GM12878 (cell line): ENCODE measurements around the gene LBX1. TPM values are rescaled to one million over a fixed set of nuclear protein-coding genes. Genes with fewer than 3 reads are reported as not detected.

ENCODE experiments used
- ATAC-seq: fragments of 200-7000 bp; cut with Tn5 transposase; 3 replicates; pipeline ENCODE4 v1.9.1; 2020; ENCODE audit warnings: mild to moderate bottlenecking, moderate library complexity
- BruUV-seq: library from RNA; stranded (reverse); fragments of 400-500 nt; replicated peaks from 2 replicates; lab custom pipeline; 2021; lab: Mats Ljungman, UMichigan
- CTCF ChIA-PET: fragments of 300-600 bp; sonication (Branson Sonifier 250); formaldehyde crosslinking; extraction: SDS; loops from one replicate; lab custom pipeline; 2021; ENCODE audit warnings: inconsistent platforms; lab: Yijun Ruan, JAX
- POLR2A ChIA-PET: fragments of 350-600 bp; formaldehyde crosslinking; extraction: SDS; loops from one replicate; lab custom pipeline; 2021; ENCODE audit warnings: inconsistent platforms; lab: Charles Lee
- RAD21 ChIA-PET: fragments of 300-600 bp; sonication (Branson Sonifier 250); formaldehyde crosslinking; loops from one replicate; lab custom pipeline; 2023; ENCODE audit warnings: antibody characterized with exemption; ENCODE audit not compliant: unreplicated experiment; lab: Charles Lee
- SMC1A ChIA-PET: fragments of 300-600 bp; sonication (Branson Sonifier 250); formaldehyde crosslinking; loops from one replicate; lab custom pipeline; 2023; ENCODE audit not compliant: unreplicated experiment, uncharacterized antibody; lab: Charles Lee
- DNase-seq: peaks from one replicate; pipeline ENCODE4 v3.0.0-alpha.2; 2011; ENCODE audit warnings: low read depth, low spot score
- FAIRE-seq: peaks from 3 replicates; lab custom pipeline; 2011; peaks lifted over from hg19 to GRCh38; lab: Jason Lieb, UNC
- H2AFZ ChIP-seq: 2 replicates; pipeline ENCODE4 v1.6.0; 2011; ENCODE audit warnings: low read depth, low read length, control low read depth; ENCODE audit not compliant: control insufficient read depth
- H3K27ac ChIP-seq: 2 replicates; pipeline ENCODE4 v1.5.1; 2011; ENCODE audit warnings: control low read depth; ENCODE audit not compliant: control insufficient read depth, insufficient read depth
- H3K27me3 ChIP-seq, 2 experiments: replicated peaks in 1 of 2; 2 replicates each; pipeline versions ENCODE4 v1.6.0 to v1.6.1; 2011; ENCODE audit warnings: low read length in 1 of 2; ENCODE audit not compliant: control insufficient read depth in 2 of 2, insufficient read depth in 2 of 2
- H3K36me3 ChIP-seq, 2 experiments: 2 replicates each; pipeline ENCODE4 v1.5.1; 2011; ENCODE audit warnings: low read length in 1 of 2; ENCODE audit not compliant: control insufficient read depth in 2 of 2, insufficient read depth in 2 of 2
- H3K4me1 ChIP-seq: 2 replicates; pipeline ENCODE4 v1.6.1; 2011; ENCODE audit warnings: mild to moderate bottlenecking, low read length, moderate library complexity, mixed read lengths; ENCODE audit not compliant: control insufficient read depth, insufficient read depth
- H3K4me2 ChIP-seq: 2 replicates; pipeline ENCODE4 v1.6.0; 2011; ENCODE audit warnings: control low read depth; ENCODE audit not compliant: control insufficient read depth, insufficient read depth
- H3K4me3 ChIP-seq: fragments of 200-600 bp; sonication (generic); 2 replicates; pipeline ENCODE4 v1.5.1; 2016
- H3K79me2 ChIP-seq: 2 replicates; pipeline ENCODE4 v1.6.0; 2011; ENCODE audit warnings: low read length; ENCODE audit not compliant: control insufficient read depth, insufficient read depth
- H3K9ac ChIP-seq: 2 replicates; pipeline ENCODE4 v1.8.0; 2011; ENCODE audit warnings: low read length, control low read depth, mixed read lengths; ENCODE audit not compliant: control insufficient read depth, insufficient read depth
- H3K9me3 ChIP-seq: replicated peaks from 3 replicates; pipeline ENCODE4 v1.5.1; 2011; ENCODE audit warnings: mild to moderate bottlenecking, low read length; ENCODE audit not compliant: control insufficient read depth, insufficient read depth
- H4K20me1 ChIP-seq: 2 replicates; pipeline ENCODE4 v1.6.0; 2011; ENCODE audit not compliant: control insufficient read depth, insufficient read depth
- CBFB ChIP-seq: IDR thresholded peaks from 2 replicates; pipeline ENCODE4 v1.6.1; 2016; ENCODE audit warnings: antibody characterized with exemption, low read depth
- CEBPZ ChIP-seq: fragments of 150-350 bp; IDR thresholded peaks from 2 replicates; pipeline ENCODE4 v1.6.1; 2016; ENCODE audit warnings: low read depth, low read length
- CHD4 ChIP-seq: fragments of 200-600 bp; sonication (generic); IDR thresholded peaks from 2 replicates; pipeline ENCODE4 v1.6.1; 2016; ENCODE audit warnings: mild to moderate bottlenecking
- GATAD2B ChIP-seq: fragments of 450-650 bp; conservative IDR thresholded peaks from 2 replicates; pipeline ENCODE4 v1.6.1; 2017; ENCODE audit warnings: low read depth, mild to moderate bottlenecking, moderate library complexity
- HCFC1 ChIP-seq: fragments of 150-350 bp; IDR thresholded peaks from 2 replicates; pipeline ENCODE4 v1.6.1; 2014; ENCODE audit warnings: low read length
- MEF2A ChIP-seq: IDR thresholded peaks from 2 replicates; pipeline ENCODE4 v1.6.1; 2011; ENCODE audit warnings: low read depth, mild to moderate bottlenecking, low read length, moderate library complexity; ENCODE audit not compliant: insufficient read depth
- NBN ChIP-seq: fragments of 450-650 bp; IDR thresholded peaks from 2 replicates; pipeline ENCODE4 v1.6.1; 2016
- NFYB ChIP-seq: IDR thresholded peaks from 2 replicates; pipeline ENCODE4 v1.6.1; 2011; ENCODE audit warnings: low read depth, mild to moderate bottlenecking, low read length, improper control_type of control experiment, moderate library complexity; ENCODE audit not compliant: insufficient read depth
- PKNOX1 ChIP-seq: fragments of 450-650 bp; IDR thresholded peaks from 2 replicates; pipeline ENCODE4 v1.6.1; 2016; ENCODE audit warnings: mild to moderate bottlenecking
- SPI1 ChIP-seq: IDR thresholded peaks from 2 replicates; pipeline ENCODE4 v1.6.1; 2011; ENCODE audit warnings: low read depth, mild to moderate bottlenecking, low read length, moderate library complexity, borderline replicate concordance; ENCODE audit not compliant: insufficient read depth
- SUZ12 ChIP-seq: fragments of 200-600 bp; sonication (generic); IDR thresholded peaks from one replicate; pipeline ENCODE4 v1.6.1; 2018; ENCODE audit warnings: antibody characterized with exemption, mild to moderate bottlenecking; ENCODE audit not compliant: unreplicated experiment
- TCF7 ChIP-seq: IDR thresholded peaks from 2 replicates; pipeline ENCODE4 v1.6.1; 2014; ENCODE audit warnings: antibody characterized with exemption, borderline replicate concordance
- WGBS: methylation state at CpG from one replicate; pipeline ENCODE4 v1.1.6; 2016; ENCODE audit warnings: low lambda C conversion rate; ENCODE audit not compliant: insufficient replicate concordance, insufficient coverage; ENCODE audit errors: missing lambda C conversion rate; 5-methylcytosine and 5-hydroxymethylcytosine counted together
- in situ Hi-C: fragments of 300-500 bp; cut with MboI; formaldehyde crosslinking; loops from 9 replicates; pipeline ENCODE4 v1.14.3; 2018; ENCODE audit warnings: mixed read lengths
- intact Hi-C: fragments of 100-400 bp; cut with micrococcal nuclease; formaldehyde crosslinking; loops from one replicate; pipeline ENCODE4 v1.14.2; 2022; ENCODE audit not compliant: unreplicated experiment
- polyA plus RNA-seq, 11 experiments: library from polyadenylated mRNA; depleted of rRNA in 4 of 11; unstranded in 6 of 11; stranded (reverse) in 5 of 11; fragments of >200 nt; fragmentation: Nextera tagmentation in 4 of 11; fragmentation: Illumina TruSeq in 1 of 11; extraction: Ambion mirVana in 4 of 11; extraction: Trizol in 1 of 11; gene quantifications; 1 replicate in 1 of 11; 2 replicates in 10 of 11; pipeline versions ENCODE4 v1.2.1 to v1.2.3, GENCODE V29; 2011 to 2016; ENCODE audit warnings: inconsistent platforms in 2 of 11, missing spikeins in 2 of 11, low read depth in 1 of 11
- total RNA-seq, 4 experiments: library from RNA; depleted of rRNA in 3 of 4; stranded (reverse); fragments of >200 nt in 3 of 4; fragmentation: Illumina TruSeq in 1 of 4; extraction: Trizol in 1 of 4; gene quantifications; 2 replicates each; pipeline versions ENCODE4 v1.2.1 to v1.2.3, GENCODE V29; 2013 to 2021

Gene LBX1
- total and polyA plus RNA-seq, 10 of the 15 experiments (the other 5 are each of a cell fraction or from before 2014, with no cell fraction given) = not detected

GRCh38 chr10:101249171-101249581, 19.9 kb upstream of the LBX1 start (continued):
- no peak for TF ChIP-seq CEBPZ
- TF ChIP-seq TCF7 = no peak

GRCh38 chr10:101246639-101247038, 17.4 kb upstream of the LBX1 start:
- CTCF ChIA-PET = no interaction called here

More at GRCh38 chr10:101246639-101247038, 17.4 kb upstream of the LBX1 start:
- H3K36me3 ChIP-seq = no peaks in the 10 kb centered on the region
- H4K20me1 ChIP-seq = no peaks in the 10 kb centered on the region
- H3K27ac ChIP-seq = no peak overlapping the region
- H3K9ac ChIP-seq = no peak overlapping the region
- no peak overlapping the region for H3K4me3 ChIP-seq
- 3% methylated on average over 2 of the region's 2 CpGs for WGBS
- peaks cover 0 to 2% of the 10 kb centered on the region in 2 experiments; a peak in 3 of 4 replicates for H3K27me3 ChIP-seq
- TF ChIP-seq NFYB (no peak), HCFC1 (no peak), SPI1 (no peak), PKNOX1 (no peak), MEF2A (no peak), NBN (no peak), CBFB (no peak), SUZ12 (no peak), CHD4 (no peak), GATAD2B (no peak)
- BruUV-seq = no TSS peak
- H2AFZ ChIP-seq = no peak overlapping the region
- SMC1A ChIA-PET = no interaction called here
- no peaks in the 10 kb centered on the region for H3K9me3 ChIP-seq
- intact Hi-C loops (no loop called here), in situ Hi-C loops (no loop called here)
- FAIRE-seq (no peak), DNase-seq (no peak), ATAC-seq (no peak)
- H3K4me1 ChIP-seq = no peaks in the 10 kb centered on the region
- POLR2A ChIA-PET = no interaction called here
- no peak overlapping the region for H3K4me2 ChIP-seq
- RAD21 ChIA-PET = no interaction called here
- H3K79me2 ChIP-seq = no peaks in the 10 kb centered on the region
